Duodenal mucosa (tissue), 2 donors: ENCODE results near the gene PSPC1.

ENCODE experiments used
- H3K27ac ChIP-seq: one replicate; pipeline ENCODE4 v1.7.0; 2013; ENCODE audit warnings: low read depth, low read length
- H3K27me3 ChIP-seq, 2 donors: one replicate each; pipeline ENCODE4 v1.7.0; 2013; ENCODE audit warnings: low read length in 2 of 2, control low read depth in 1 of 2; ENCODE audit not compliant: insufficient read depth in 2 of 2, control insufficient read depth in 1 of 2
- H3K36me3 ChIP-seq, 2 donors: one replicate each; pipeline ENCODE4 v1.7.0; 2013; ENCODE audit warnings: low read length in 2 of 2, control low read depth in 1 of 2; ENCODE audit not compliant: insufficient read depth in 2 of 2, control insufficient read depth in 1 of 2
- H3K4me1 ChIP-seq, 2 donors: one replicate each; pipeline ENCODE4 v1.7.0; 2013; ENCODE audit warnings: low read length in 2 of 2, control low read depth in 1 of 2; ENCODE audit not compliant: insufficient read depth in 2 of 2, control insufficient read depth in 1 of 2
- H3K4me3 ChIP-seq, 2 donors: one replicate each; pipeline ENCODE4 v1.7.0; 2013; ENCODE audit warnings: low read length in 2 of 2, low read depth in 1 of 2
- H3K9ac ChIP-seq, 2 donors: one replicate each; pipeline ENCODE4 v1.7.0; 2013; ENCODE audit warnings: low read length in 2 of 2, low read depth in 1 of 2
- H3K9me3 ChIP-seq, 2 donors: one replicate each; pipeline ENCODE4 v1.7.0; 2013; ENCODE audit warnings: low read length in 2 of 2, control low read depth in 1 of 2; ENCODE audit not compliant: control insufficient read depth in 1 of 2

The PSPC1 gene

GRCh38 chr13:19661126-19661525 lies 121.6 kb downstream of the PSPC1 start:
- no peak overlapping the region for H3K4me3 ChIP-seq
- no peak overlapping the region for H3K27ac ChIP-seq
- no peaks in the 10 kb centered on the region for H3K9me3 ChIP-seq
- no peaks in the 10 kb centered on the region for H3K27me3 ChIP-seq
- no peak overlapping the region for H3K9ac ChIP-seq
- H3K4me1 ChIP-seq = no peaks in the 10 kb centered on the region
- H3K36me3 ChIP-seq = peaks cover 26 to 67% of the 10 kb centered on the region in 2 donors

- Histone ChIP-seq H3K9ac (no peak overlapping the region), H3K36me3 (peaks cover 17 to 46% of the 10 kb centered on the region in 2 donors), H3K4me3 (no peak overlapping the region)
These were observed 123.9 kb downstream of the PSPC1 start for GRCh38 chr13:19658831-19659230.

GRCh38 chr13:19657872-19658591 lies 124.7 kb downstream of the PSPC1 start:
- no peaks in the 10 kb centered on the region for H3K27me3 ChIP-seq
- no peaks in the 10 kb centered on the region for H3K9me3 ChIP-seq
- no peaks in the 10 kb centered on the region for H3K4me1 ChIP-seq
- H3K9ac ChIP-seq = no peak overlapping the region
- H3K27ac ChIP-seq = no peak overlapping the region
- no peak overlapping the region for H3K4me3 ChIP-seq
- H3K36me3 ChIP-seq = peaks cover 13 to 38% of the 10 kb centered on the region in 2 donors

More at GRCh38 chr13:19658831-19659230, 123.9 kb downstream of the PSPC1 start:
- Histone ChIP-seq H3K4me1 (no peaks in the 10 kb centered on the region), H3K9me3 (no peaks in the 10 kb centered on the region), H3K27me3 (no peaks in the 10 kb centered on the region), H3K27ac (no peak overlapping the region)
